CD14-positive monocyte (primary cell): ENCODE measurements around the gene TPMT. TPM values are rescaled to one million over a fixed set of nuclear protein-coding genes. Genes with fewer than 3 reads are reported as not detected.
"Not testable (repeated sequence)": the region's sequence is repeated elsewhere in the genome, so short reads cannot be mapped to it uniquely, and the experiment has no call there.

ENCODE experiments used
- DNase-seq, 3 donors: peaks; one replicate each; pipeline ENCODE4 v3.0.0-alpha.2; 2011 to 2022
- H2AFZ ChIP-seq: 2 replicates; pipeline ENCODE4 v1.6.0; 2012; ENCODE audit warnings: mild to moderate bottlenecking, low read depth, low read length, inconsistent platforms; ENCODE audit not compliant: insufficient read depth, poor library complexity, severe bottlenecking
- H3K27ac ChIP-seq, 2 donors: 1 replicate in 1 of 2; 2 replicates in 1 of 2; pipeline ENCODE4 v1.5.1; 2012 to 2013; ENCODE audit warnings: low read length in 2 of 2, control low read depth in 1 of 2, inconsistent platforms in 1 of 2, low read depth in 1 of 2, mild to moderate bottlenecking in 1 of 2
- H3K27me3 ChIP-seq, 2 donors: one replicate each; pipeline versions ENCODE4 v1.6.0 to v1.6.1; 2011 to 2013; ENCODE audit warnings: low read length in 2 of 2; ENCODE audit not compliant: control insufficient read depth in 2 of 2, insufficient read depth in 2 of 2
- H3K36me3 ChIP-seq, 2 donors: replicated peaks in 1 of 2; 1 replicate in 1 of 2; 2 replicates in 1 of 2; pipeline versions ENCODE4 v1.5.1 to v1.6.1; 2012 to 2013; ENCODE audit warnings: low read length in 2 of 2, control low read depth in 1 of 2, inconsistent platforms in 1 of 2, mild to moderate bottlenecking in 1 of 2; ENCODE audit not compliant: insufficient read depth in 2 of 2, control insufficient read depth in 1 of 2
- H3K4me1 ChIP-seq, 2 donors: 1 replicate in 1 of 2; 2 replicates in 1 of 2; pipeline versions ENCODE4 v1.5.1 to v1.6.1; 2012 to 2013; ENCODE audit warnings: low read length in 2 of 2, control low read depth in 1 of 2, inconsistent platforms in 1 of 2, mild to moderate bottlenecking in 1 of 2, moderate library complexity in 1 of 2; ENCODE audit not compliant: insufficient read depth in 2 of 2, control insufficient read depth in 1 of 2
- H3K4me2 ChIP-seq: replicated peaks from 2 replicates; pipeline ENCODE3; 2012; ENCODE audit warnings: low read length, moderate library complexity, mild to moderate bottlenecking; ENCODE audit not compliant: poor library complexity, severe bottlenecking; ENCODE audit errors: extremely low read depth
- H3K4me3 ChIP-seq, 3 experiments: fragments of 200-600 bp in 1 of 3; sonication (generic) in 1 of 3; replicated peaks in 1 of 3; 1 replicate in 2 of 3; 2 replicates in 1 of 3; pipeline ENCODE4 v1.5.1; 2011 to 2013; ENCODE audit warnings: low read length in 3 of 3, mild to moderate bottlenecking in 3 of 3, control low read depth in 2 of 3, low read depth in 2 of 3, inconsistent platforms in 1 of 3, moderate library complexity in 1 of 3
- H3K79me2 ChIP-seq: 2 replicates; pipeline ENCODE4 v1.6.0; 2012; ENCODE audit warnings: mild to moderate bottlenecking, control low read depth, inconsistent platforms, low read length, moderate library complexity; ENCODE audit not compliant: insufficient read depth
- H3K9ac ChIP-seq: 2 replicates; pipeline ENCODE4 v1.6.0; 2017; ENCODE audit warnings: low read length, mild to moderate bottlenecking; ENCODE audit not compliant: insufficient read depth, poor library complexity, severe bottlenecking
- H3K9me3 ChIP-seq, 2 donors: replicated peaks in 1 of 2; 1 replicate in 1 of 2; 2 replicates in 1 of 2; pipeline versions ENCODE4 v1.5.1 to v1.6.1; 2012 to 2013; ENCODE audit warnings: low read length in 2 of 2, control low read depth in 1 of 2; ENCODE audit not compliant: control insufficient read depth in 1 of 2, insufficient read depth in 1 of 2
- H4K20me1 ChIP-seq: 2 replicates; pipeline ENCODE4 v1.6.0; 2012; ENCODE audit warnings: mild to moderate bottlenecking, low read length, control low read depth, moderate library complexity; ENCODE audit not compliant: insufficient read depth
- H3K27ac Mint-ChIP-seq, 7 donors: one replicate each; pipeline ENCODE4 v1.8.0; 2020; ENCODE audit warnings: mild to moderate bottlenecking in 7 of 7, mixed read lengths in 7 of 7, moderate library complexity in 6 of 7, inconsistent platforms in 2 of 7
- H3K27me3 Mint-ChIP-seq, 3 donors: one replicate each; pipeline ENCODE4 v1.8.0; 2021 to 2022; ENCODE audit warnings: low read depth in 3 of 3, mild to moderate bottlenecking in 3 of 3, mixed read lengths in 3 of 3, moderate library complexity in 3 of 3, inconsistent platforms in 1 of 3
- H3K36me3 Mint-ChIP-seq, 2 donors: one replicate each; pipeline ENCODE4 v1.8.0; 2020; ENCODE audit warnings: mixed read lengths in 2 of 2, inconsistent platforms in 1 of 2, mild to moderate bottlenecking in 1 of 2
- H3K4me1 Mint-ChIP-seq: one replicate; pipeline ENCODE4 v1.8.0; 2020; ENCODE audit warnings: mild to moderate bottlenecking, mixed read lengths
- H3K4me3 Mint-ChIP-seq, 2 donors: one replicate each; pipeline ENCODE4 v1.8.0; 2020; ENCODE audit warnings: mild to moderate bottlenecking in 2 of 2, mixed read lengths in 2 of 2, moderate library complexity in 1 of 2
- H3K9me3 Mint-ChIP-seq, 7 donors: one replicate each; pipeline ENCODE4 v1.8.0; 2020 to 2022; ENCODE audit warnings: mixed read lengths in 7 of 7, mild to moderate bottlenecking in 6 of 7, moderate library complexity in 6 of 7, inconsistent platforms in 2 of 7
- WGBS: methylation state at CpG from one replicate; pipeline ENCODE4 v1.1.5; 2013; ENCODE audit warnings: missing lambda C conversion rate; ENCODE audit not compliant: insufficient coverage; 5-methylcytosine and 5-hydroxymethylcytosine counted together
- intact Hi-C, 2 donors: fragments of 100-400 bp; cut with micrococcal nuclease; formaldehyde crosslinking; loops; one replicate each; pipeline versions ENCODE4 v1.15.0 to v1.15.1; 2023
- polyA plus RNA-seq, 3 donors: library from polyadenylated mRNA; depleted of rRNA in 1 of 3; unstranded in 2 of 3; stranded (reverse) in 1 of 3; fragments of 300-500 nt in 2 of 3; fragments of >200 nt in 1 of 3; fragmentation: Illumina TruSeq in 2 of 3; gene quantifications; 1 replicate in 2 of 3; 2 replicates in 1 of 3; pipeline ENCODE4 v1.2.3, GENCODE V29; 2012 to 2021
- TF ChIP-seq, protein P1 (sequence below): fragments of 200-600 bp; IDR thresholded peaks from one replicate; pipeline ENCODE4 v1.8.0; 2022; ENCODE audit warnings: antibody characterized with exemption, mild to moderate bottlenecking

The TPMT gene
- polyA plus RNA-seq, 3 donors = 10.5 to 33.1 (median 27.5) TPM

DNA sequence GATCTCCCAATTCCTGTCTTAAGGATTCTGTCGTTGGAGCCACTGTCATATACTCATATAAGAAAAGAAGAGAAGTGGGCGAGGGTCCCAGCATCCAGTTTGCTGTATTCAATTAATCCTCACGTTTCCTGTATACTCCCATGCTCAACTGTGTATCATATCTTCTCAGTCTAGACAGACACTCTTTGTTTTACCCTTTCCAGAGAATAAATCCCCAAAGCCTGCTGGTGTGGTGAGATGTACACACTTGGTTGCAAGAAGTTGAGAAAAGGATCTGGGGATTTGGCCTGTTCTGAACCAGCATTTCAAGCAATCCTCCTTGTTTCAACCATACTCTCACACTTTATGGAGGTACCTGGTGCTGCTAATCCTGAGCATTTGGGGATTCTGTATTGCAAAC, 3.1 kb downstream of the TPMT start:
- peak overlapping the region in 3 of 7 donors; percentile 15 to 33 (median 30) for H3K27ac Mint-ChIP-seq
- no peak overlapping the region for H3K9ac ChIP-seq
- H3K4me3 ChIP-seq = no peak overlapping the region
- H3K36me3 ChIP-seq = peaks cover 23% of the 10 kb centered on the region in 2 donors
- no peaks in the 10 kb centered on the region for H3K27me3 ChIP-seq
- peaks cover 10% of the 10 kb centered on the region for H4K20me1 ChIP-seq
- TF ChIP-seq, protein P1, sequence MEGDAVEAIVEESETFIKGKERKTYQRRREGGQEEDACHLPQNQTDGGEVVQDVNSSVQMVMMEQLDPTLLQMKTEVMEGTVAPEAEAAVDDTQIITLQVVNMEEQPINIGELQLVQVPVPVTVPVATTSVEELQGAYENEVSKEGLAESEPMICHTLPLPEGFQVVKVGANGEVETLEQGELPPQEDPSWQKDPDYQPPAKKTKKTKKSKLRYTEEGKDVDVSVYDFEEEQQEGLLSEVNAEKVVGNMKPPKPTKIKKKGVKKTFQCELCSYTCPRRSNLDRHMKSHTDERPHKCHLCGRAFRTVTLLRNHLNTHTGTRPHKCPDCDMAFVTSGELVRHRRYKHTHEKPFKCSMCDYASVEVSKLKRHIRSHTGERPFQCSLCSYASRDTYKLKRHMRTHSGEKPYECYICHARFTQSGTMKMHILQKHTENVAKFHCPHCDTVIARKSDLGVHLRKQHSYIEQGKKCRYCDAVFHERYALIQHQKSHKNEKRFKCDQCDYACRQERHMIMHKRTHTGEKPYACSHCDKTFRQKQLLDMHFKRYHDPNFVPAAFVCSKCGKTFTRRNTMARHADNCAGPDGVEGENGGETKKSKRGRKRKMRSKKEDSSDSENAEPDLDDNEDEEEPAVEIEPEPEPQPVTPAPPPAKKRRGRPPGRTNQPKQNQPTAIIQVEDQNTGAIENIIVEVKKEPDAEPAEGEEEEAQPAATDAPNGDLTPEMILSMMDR = no peak
- intact Hi-C loops = loop anchor here (5.0 to 10.0 kb wide), 2 partner anchors 36 to 113 kb away; partner anchors contain the start of gene DEK (in 1 of the 2)
- H3K9me3 ChIP-seq = no peaks in the 10 kb centered on the region
- no peak for DNase-seq
- H3K4me1 Mint-ChIP-seq = peaks cover 42% of the 10 kb centered on the region
- no peak overlapping the region for H2AFZ ChIP-seq
- H3K4me3 Mint-ChIP-seq = no peak overlapping the region
- H3K4me1 ChIP-seq = peaks cover 29 to 39% of the 10 kb centered on the region in 2 donors
- peaks cover 31 to 52% of the 10 kb centered on the region in 2 donors for H3K36me3 Mint-ChIP-seq
- H3K27ac ChIP-seq = peak overlapping the region in 1 of 2 donors; percentile 95
- no CpG with 5 or more reads among the region's 3 CpGs for WGBS
- no peak overlapping the region for H3K4me2 ChIP-seq
- peaks cover 0 to 1% (median 0%) of the 10 kb centered on the region in 3 donors for H3K27me3 Mint-ChIP-seq
- H3K9me3 Mint-ChIP-seq = peaks cover 0 to 3% (median 0%) of the 10 kb centered on the region in 7 donors
- peaks cover 59% of the 10 kb centered on the region for H3K79me2 ChIP-seq

DNA sequence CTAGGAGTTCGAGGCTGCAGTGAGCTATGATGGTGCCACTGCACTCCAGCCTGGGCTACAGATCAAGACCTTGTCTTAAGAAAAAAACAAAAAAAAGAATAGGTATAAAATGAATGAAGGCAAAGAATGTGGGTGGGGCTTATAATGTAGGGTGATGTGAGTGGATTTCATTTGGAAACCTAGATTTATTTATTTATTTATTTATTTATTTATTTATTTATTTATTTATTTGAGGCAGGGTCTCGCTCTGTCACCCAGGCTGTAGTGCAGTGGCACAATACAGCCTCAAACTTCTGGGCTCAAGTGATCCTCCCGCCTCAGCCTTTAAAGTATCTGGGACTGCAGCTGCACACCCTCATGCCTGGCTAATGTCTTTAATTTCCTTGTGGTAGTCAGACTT, 3.5 kb downstream of the TPMT start:
- H3K4me3 Mint-ChIP-seq, H3K27me3 Mint-ChIP-seq, H4K20me1 ChIP-seq, H3K9ac ChIP-seq, H3K27ac ChIP-seq, H3K9me3 ChIP-seq, H3K9me3 Mint-ChIP-seq, H3K4me3 ChIP-seq, H3K27me3 ChIP-seq, DNase-seq, H2AFZ ChIP-seq, H3K4me2 ChIP-seq: not testable (repeated sequence)
- H3K4me1 Mint-ChIP-seq = peaks cover 40% of the 10 kb centered on the region
- intact Hi-C loops = loop anchor here (5.0 to 10.0 kb wide), 2 partner anchors 36 to 113 kb away; partner anchors contain the start of gene DEK (in 1 of the 2)
- Histone ChIP-seq H3K4me1 (peaks cover 25 to 35% of the 10 kb centered on the region in 2 donors), H3K36me3 (peaks cover 27% of the 10 kb centered on the region in 2 donors), H3K79me2 (peaks cover 54% of the 10 kb centered on the region)
- peak overlapping the region in 3 of 7 donors; percentile 15 to 80 (median 33) for H3K27ac Mint-ChIP-seq
- 100% methylated on average over 3 of the region's 3 CpGs for WGBS
- peaks cover 31 to 56% of the 10 kb centered on the region in 2 donors for H3K36me3 Mint-ChIP-seq
